HFFc6 (cell line): ENCODE measurements around the gene LEMD1. TPM values are rescaled to one million over a fixed set of nuclear protein-coding genes. Genes with fewer than 3 reads are reported as not detected.

Experiments
- DNase-seq: peaks from one replicate; pipeline ENCODE4 v3.0.0-alpha.2; 2018
- H3K27ac Mint-ChIP-seq: 2 replicates; pipeline ENCODE4 v1.8.0; 2020; ENCODE audit warnings: mild to moderate bottlenecking, mixed read lengths
- H3K27me3 Mint-ChIP-seq: 2 replicates; pipeline ENCODE4 v1.8.0; 2021; ENCODE audit warnings: mild to moderate bottlenecking, moderate library complexity, mixed read lengths; ENCODE audit not compliant: insufficient read depth
- H3K36me3 Mint-ChIP-seq: 2 replicates; pipeline ENCODE4 v1.8.0; 2021; ENCODE audit warnings: low read depth, mixed read lengths
- H3K4me1 Mint-ChIP-seq: 2 replicates; pipeline ENCODE4 v1.8.0; 2020; ENCODE audit warnings: low read depth, mixed read lengths
- H3K4me3 Mint-ChIP-seq: 2 replicates; pipeline ENCODE4 v1.8.0; 2020; ENCODE audit warnings: mild to moderate bottlenecking, moderate library complexity, mixed read lengths
- H3K9me3 Mint-ChIP-seq: 2 replicates; pipeline ENCODE4 v1.8.0; 2020; ENCODE audit warnings: mild to moderate bottlenecking, mixed read lengths
- total RNA-seq, 6 experiments: library from RNA; stranded (reverse); fragmentation: NEBNext Ultra II Directional; extraction: Animal tissue kit (Norgen Biotek cat#: 25700); gene quantifications; 2 replicates in 1 of 6; 3 replicates in 5 of 6; pipeline ENCODE4 v1.2.3, GENCODE V29; 2021
- TF ChIP-seq, protein P1 (sequence below): fragments of 200-600 bp; sonication (generic); IDR thresholded peaks from 2 replicates; pipeline ENCODE4 v1.5.0; 2021; ENCODE audit warnings: antibody characterized with exemption, mild to moderate bottlenecking

LEMD1 gene
- total RNA-seq, 6 experiments from 2014 or later, result not detected

DNA sequence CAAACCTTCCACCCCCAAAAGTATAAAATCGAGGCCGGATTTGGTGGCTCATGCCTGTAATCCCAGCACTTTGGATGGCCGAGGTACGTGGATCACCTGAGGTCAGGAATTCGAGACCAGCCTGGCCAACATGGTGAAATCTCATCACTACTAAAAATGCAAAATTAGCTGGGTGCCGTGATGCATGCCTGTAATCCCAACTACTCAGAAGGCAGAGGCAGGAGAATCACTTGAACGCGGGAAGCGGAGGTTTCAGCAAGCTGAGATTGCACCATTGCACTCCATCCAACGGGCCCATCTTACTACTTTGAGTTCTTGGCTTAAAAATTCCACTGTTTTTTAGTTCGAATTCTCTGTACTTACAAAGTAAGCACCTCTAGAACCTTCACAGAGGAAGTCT lies 76.1 kb downstream of the LEMD1 start:
- no peak for DNase-seq
- no peaks in the 10 kb centered on the region for H3K36me3 Mint-ChIP-seq
- no peak overlapping the region for H3K4me3 Mint-ChIP-seq
- no peak overlapping the region for H3K27ac Mint-ChIP-seq
- no peaks in the 10 kb centered on the region for H3K4me1 Mint-ChIP-seq
- peaks cover 54% of the 10 kb centered on the region for H3K27me3 Mint-ChIP-seq
- H3K9me3 Mint-ChIP-seq, result no peaks in the 10 kb centered on the region
- TF ChIP-seq, protein P1, sequence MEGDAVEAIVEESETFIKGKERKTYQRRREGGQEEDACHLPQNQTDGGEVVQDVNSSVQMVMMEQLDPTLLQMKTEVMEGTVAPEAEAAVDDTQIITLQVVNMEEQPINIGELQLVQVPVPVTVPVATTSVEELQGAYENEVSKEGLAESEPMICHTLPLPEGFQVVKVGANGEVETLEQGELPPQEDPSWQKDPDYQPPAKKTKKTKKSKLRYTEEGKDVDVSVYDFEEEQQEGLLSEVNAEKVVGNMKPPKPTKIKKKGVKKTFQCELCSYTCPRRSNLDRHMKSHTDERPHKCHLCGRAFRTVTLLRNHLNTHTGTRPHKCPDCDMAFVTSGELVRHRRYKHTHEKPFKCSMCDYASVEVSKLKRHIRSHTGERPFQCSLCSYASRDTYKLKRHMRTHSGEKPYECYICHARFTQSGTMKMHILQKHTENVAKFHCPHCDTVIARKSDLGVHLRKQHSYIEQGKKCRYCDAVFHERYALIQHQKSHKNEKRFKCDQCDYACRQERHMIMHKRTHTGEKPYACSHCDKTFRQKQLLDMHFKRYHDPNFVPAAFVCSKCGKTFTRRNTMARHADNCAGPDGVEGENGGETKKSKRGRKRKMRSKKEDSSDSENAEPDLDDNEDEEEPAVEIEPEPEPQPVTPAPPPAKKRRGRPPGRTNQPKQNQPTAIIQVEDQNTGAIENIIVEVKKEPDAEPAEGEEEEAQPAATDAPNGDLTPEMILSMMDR, result no peak

DNA sequence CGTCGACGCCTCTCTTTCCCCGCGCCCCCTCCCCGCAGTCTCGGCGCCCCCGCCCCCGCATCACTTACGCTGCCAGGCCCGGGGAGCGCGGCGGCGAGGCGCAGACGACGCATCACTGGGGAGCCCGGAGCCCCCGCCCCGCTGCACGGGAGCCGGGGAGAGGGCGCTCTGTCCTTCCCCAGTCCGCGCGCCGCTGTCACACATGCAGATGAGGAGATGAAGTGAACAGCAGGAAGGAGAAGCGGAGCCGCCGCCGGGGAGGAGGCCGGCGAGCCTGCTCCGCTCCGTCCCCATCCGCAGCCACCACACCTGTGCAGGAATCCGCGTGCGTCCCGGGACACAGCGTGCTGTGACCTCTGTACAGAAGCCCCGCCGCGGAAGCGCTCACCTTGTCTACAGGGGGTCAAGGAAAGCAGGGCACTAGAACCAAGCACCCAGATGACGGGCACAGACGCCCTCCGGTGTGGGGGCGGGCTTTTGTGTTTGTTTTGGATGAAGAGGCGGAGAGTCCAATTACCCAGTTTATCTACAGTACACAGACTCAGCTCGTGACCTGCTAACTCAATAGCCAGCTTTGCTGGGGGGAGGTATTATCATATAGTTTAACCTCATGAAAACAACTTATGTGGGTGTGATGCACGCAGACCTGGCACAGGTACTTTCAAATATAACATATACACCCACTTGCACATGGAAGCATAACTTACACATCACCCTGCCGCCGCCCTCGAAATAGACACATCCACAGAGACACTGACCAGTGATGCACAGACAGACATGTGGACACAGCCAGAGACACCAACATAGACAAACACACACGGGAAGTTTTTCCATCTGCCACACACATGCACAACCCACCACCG lies 77.6 kb downstream of the LEMD1 start:
- Mint-ChIP-seq H3K27me3 (peaks cover 55% of the 10 kb centered on the region), H3K4me3 (no peak overlapping the region), H3K4me1 (no peaks in the 10 kb centered on the region), H3K36me3 (no peaks in the 10 kb centered on the region), H3K27ac (no peak overlapping the region), H3K9me3 (no peaks in the 10 kb centered on the region)
- no peak for DNase-seq
- TF ChIP-seq, protein P1, result no peak

DNA sequence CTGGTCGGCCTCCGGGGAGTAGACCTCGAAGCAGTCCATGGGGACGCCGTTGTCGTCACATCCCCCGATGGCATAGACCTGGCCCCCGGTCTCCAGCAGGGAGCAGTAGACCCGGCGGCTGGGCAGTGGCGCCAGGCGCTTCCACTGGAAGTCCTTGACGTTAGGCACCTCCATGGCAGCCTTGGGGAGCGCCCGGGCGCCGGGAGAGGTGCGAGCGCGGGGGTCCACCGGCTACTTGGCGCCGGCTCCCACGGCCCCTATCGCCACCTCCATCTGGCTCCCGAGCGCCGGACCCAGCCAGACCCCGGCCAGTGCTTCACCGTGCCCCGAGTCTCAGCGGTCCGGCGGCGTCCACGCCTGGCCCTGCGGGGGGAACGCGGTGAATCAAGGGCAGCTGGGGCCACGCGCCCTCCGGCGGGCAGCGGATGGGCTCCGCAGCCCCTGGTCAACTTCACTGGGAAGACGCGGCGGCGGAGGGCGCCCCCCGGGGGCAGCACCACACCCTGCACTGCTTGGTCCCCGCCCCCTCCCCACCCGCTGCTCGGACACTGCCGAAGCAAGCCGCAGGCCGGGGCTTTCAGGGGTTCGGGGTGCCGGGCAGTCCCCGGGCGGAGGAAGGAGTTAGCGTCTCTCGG lies 78.3 kb downstream of the LEMD1 start:
- Mint-ChIP-seq H3K4me3 (no peak overlapping the region), H3K27ac (no peak overlapping the region), H3K27me3 (peaks cover 60% of the 10 kb centered on the region), H3K36me3 (no peaks in the 10 kb centered on the region), H3K4me1 (no peaks in the 10 kb centered on the region), H3K9me3 (no peaks in the 10 kb centered on the region)
- TF ChIP-seq, protein P1, result peak; percentile 35; the same call in 1 of the 2 replicates
- no peak for DNase-seq

DNA sequence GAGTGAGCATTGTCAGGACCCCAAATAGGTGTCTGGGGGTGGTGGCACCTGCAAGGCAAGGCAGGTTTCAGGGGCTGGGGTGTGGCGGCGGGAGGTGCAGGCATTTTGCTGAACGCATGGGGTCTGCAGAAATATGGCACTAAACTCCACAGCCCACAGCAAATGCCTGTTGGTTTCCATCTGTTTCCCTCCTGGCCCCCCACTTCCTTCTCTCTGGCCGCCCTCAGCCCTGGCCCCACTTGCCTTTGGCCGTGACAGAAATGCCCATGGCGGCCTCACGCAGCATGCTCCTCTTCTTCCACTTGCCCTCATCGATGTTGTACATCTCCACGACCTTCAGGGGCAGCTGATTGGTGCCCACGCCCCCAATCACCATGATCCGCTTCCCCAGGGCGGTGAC lies 78.9 kb downstream of the LEMD1 start:
- Mint-ChIP-seq H3K27me3 (peaks cover 60% of the 10 kb centered on the region), H3K4me3 (no peak overlapping the region)

DNA sequence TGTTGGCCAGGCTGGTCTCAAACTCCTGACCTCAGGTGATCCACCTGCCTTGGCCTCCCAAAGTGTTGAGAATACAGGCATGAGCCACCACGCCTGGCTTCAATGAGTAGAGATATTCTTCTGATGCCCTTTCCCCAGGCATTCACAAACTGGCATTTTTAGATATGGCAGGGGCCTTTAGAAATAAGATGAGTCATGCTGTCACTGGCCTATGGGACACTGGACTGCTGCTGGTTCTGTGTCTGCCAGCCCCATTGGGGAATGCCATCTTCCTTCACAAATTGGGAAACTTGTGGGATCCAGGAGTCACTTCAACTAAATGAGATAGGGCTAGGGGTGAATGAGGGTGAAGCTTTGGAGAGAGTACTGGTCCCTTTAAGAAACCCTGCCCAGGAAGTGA lies 81.2 kb downstream of the LEMD1 start:
- H3K4me1 Mint-ChIP-seq, result no peaks in the 10 kb centered on the region
- H3K27ac Mint-ChIP-seq, result no peak overlapping the region
- H3K27me3 Mint-ChIP-seq, result peaks cover 47% of the 10 kb centered on the region
- no peaks in the 10 kb centered on the region for H3K9me3 Mint-ChIP-seq
- H3K4me3 Mint-ChIP-seq, result no peak overlapping the region
- TF ChIP-seq, protein P1, result no peak
- DNase-seq, result no peak
- H3K36me3 Mint-ChIP-seq, result no peaks in the 10 kb centered on the region

More for the DNA sequence above, 78.9 kb downstream of the LEMD1 start:
- Mint-ChIP-seq H3K27ac (no peak overlapping the region), H3K9me3 (no peaks in the 10 kb centered on the region), H3K36me3 (no peaks in the 10 kb centered on the region), H3K4me1 (no peaks in the 10 kb centered on the region)
- TF ChIP-seq, protein P1, result no peak
- no peak for DNase-seq
